ENCODE results near the gene POM121C.
"Not testable (repeated sequence)": the region's sequence is repeated elsewhere in the genome, so short reads cannot be mapped to it uniquely, and the experiment has no call there.

DNA sequence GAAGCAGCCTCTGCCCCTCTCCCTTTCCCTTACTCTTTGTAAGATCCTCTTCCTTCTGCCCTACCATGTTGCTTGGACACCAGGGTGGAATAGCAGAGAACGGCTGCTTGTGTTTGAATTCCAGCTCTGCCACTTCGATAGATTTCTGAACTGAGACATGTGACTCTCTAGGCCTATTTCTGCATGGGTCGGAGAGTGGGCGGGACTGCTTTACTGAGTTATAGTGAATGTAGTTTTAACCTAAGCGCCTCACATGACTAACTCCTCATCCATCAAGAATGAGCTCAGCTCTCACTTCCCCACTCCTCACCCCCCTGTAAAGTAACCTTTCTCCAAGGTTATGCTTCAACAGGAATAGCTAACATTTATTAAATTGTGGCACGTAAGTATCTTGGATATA, 71.9 kb downstream of the POM121C start:
- TF ChIP-seq, protein P1, sequence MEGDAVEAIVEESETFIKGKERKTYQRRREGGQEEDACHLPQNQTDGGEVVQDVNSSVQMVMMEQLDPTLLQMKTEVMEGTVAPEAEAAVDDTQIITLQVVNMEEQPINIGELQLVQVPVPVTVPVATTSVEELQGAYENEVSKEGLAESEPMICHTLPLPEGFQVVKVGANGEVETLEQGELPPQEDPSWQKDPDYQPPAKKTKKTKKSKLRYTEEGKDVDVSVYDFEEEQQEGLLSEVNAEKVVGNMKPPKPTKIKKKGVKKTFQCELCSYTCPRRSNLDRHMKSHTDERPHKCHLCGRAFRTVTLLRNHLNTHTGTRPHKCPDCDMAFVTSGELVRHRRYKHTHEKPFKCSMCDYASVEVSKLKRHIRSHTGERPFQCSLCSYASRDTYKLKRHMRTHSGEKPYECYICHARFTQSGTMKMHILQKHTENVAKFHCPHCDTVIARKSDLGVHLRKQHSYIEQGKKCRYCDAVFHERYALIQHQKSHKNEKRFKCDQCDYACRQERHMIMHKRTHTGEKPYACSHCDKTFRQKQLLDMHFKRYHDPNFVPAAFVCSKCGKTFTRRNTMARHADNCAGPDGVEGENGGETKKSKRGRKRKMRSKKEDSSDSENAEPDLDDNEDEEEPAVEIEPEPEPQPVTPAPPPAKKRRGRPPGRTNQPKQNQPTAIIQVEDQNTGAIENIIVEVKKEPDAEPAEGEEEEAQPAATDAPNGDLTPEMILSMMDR (IDR thresholded peaks at IDR 0.05; ENCODE audit: borderline replicate concordance, extremely low read depth, low read length, poor library complexity, severe bottlenecking) = not testable (repeated sequence)
- not testable (repeated sequence) for TF ChIP-seq EZH2 (IDR thresholded peaks at IDR 0.05; ENCODE audit: borderline replicate concordance, low read depth, low read length, severe bottlenecking)
